ENCODE results near the gene PTH2R. TPM values are rescaled to one million over a fixed set of nuclear protein-coding genes. Genes with fewer than 3 reads are reported as not detected.
"Not testable (repeated sequence)": the region's sequence is repeated elsewhere in the genome, so short reads cannot be mapped to it uniquely, and the experiment has no call there.

The PTH2R gene
- total RNA-seq, 3 donors from 2014 or later: 0.09 TPM; not detected in 2

DNA sequence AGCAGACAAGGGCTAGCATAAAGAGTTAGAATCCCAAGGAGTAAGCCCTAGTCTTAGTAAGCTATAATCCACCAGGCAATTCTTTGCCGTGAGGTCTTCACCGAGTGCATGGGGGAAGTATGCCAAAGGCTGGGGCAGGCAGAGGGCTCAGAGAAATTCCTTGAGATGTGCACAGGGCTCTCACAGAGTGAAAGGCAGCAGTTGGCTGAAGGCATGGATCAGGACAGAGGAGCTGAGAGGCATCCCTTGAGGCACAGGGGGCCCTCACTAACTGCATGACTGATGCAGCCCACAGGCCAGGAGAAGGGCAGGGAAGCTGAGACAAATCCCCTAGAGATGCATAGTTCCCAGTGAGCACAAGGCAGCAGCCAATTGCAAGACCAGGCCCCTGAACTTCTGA, 34.1 kb downstream of the PTH2R start:
- no peak for DNase-seq
- intact Hi-C loops (cut with DNase I, micrococcal nuclease): no loop called here
- H3K36me3 ChIP-seq (ENCODE audit: low read depth): no peaks in the 10 kb centered on the region
- no peak overlapping the region for H3K4me3 ChIP-seq
- no peaks in the 10 kb centered on the region for H3K9me3 ChIP-seq
- no peaks in the 10 kb centered on the region for H3K4me1 ChIP-seq (ENCODE audit: low read depth)
- TF ChIP-seq, protein P1, sequence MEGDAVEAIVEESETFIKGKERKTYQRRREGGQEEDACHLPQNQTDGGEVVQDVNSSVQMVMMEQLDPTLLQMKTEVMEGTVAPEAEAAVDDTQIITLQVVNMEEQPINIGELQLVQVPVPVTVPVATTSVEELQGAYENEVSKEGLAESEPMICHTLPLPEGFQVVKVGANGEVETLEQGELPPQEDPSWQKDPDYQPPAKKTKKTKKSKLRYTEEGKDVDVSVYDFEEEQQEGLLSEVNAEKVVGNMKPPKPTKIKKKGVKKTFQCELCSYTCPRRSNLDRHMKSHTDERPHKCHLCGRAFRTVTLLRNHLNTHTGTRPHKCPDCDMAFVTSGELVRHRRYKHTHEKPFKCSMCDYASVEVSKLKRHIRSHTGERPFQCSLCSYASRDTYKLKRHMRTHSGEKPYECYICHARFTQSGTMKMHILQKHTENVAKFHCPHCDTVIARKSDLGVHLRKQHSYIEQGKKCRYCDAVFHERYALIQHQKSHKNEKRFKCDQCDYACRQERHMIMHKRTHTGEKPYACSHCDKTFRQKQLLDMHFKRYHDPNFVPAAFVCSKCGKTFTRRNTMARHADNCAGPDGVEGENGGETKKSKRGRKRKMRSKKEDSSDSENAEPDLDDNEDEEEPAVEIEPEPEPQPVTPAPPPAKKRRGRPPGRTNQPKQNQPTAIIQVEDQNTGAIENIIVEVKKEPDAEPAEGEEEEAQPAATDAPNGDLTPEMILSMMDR (IDR thresholded peaks at IDR 0.05): no peak
- no peak for ATAC-seq

DNA sequence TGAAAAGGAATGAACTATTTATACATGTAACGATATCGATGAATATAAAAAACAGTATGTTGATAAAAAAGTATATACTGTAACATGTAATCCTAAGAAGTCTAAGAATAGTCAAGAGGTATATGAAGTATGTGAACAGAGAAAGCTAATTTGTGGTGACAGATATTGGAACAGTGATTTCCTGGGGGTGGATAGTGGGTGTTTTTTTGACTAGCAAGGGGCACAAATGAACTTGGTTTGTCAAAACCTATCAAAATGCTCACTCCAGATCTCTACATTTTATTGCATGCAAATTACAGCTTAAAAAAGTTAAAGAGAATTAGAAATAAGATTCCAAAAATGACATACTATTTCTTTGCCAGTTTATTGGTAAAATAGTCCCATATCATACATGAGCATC, 35.4 kb downstream of the PTH2R start:
- Histone ChIP-seq H3K4me3 (no peak overlapping the region), H3K4me1 (ENCODE audit: low read depth) (no peaks in the 10 kb centered on the region), H3K9me3 (no peaks in the 10 kb centered on the region), H3K36me3 (ENCODE audit: low read depth) (no peaks in the 10 kb centered on the region)
- ATAC-seq (no peak), DNase-seq (no peak)
- TF ChIP-seq, protein P1 (IDR thresholded peaks at IDR 0.05): no peak
- intact Hi-C loops (cut with DNase I, micrococcal nuclease): no loop called here

DNA sequence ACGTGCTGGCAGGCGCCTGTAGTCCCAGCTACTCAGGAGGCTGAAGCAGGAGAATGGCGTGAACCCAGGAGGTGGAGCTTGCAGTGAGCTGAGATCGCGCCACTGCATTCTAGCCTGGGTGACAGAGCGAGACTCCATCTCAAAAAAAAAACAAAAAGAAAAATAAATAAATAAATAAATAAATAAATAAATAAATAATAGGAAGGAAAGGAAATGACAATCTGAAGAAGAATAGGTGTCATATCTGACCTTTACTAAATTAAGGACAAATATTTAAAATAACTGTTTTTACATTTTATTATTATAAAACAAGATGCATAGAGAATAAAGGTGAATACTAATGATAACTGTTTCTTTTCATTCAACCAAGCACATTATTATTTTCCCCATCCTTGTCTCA, 40.9 kb downstream of the PTH2R start:
- H3K4me3 ChIP-seq; H3K9me3 ChIP-seq; ATAC-seq; H3K36me3 ChIP-seq (ENCODE audit: low read depth); DNase-seq; H3K4me1 ChIP-seq (ENCODE audit: low read depth); intact Hi-C loops (cut with DNase I, micrococcal nuclease): not testable (repeated sequence)

DNA sequence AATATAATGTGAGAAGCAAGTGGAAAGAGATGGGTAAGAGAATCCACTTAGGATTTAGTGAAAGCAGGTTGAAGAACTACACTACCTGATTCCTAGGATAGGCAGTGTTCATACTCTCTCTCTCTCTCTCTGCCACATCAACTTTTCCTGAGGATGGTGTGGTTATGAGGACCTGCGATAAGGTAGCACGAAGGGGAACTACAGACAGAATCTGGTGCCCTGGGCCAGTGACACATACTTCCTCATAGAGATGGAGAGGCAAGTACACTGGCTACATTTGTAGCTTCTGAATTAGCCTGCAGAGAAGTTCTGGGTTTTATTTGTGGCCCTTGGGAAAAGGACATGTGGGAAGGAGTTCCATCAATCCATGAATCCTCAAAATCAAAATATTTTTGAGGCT, 44.5 kb downstream of the PTH2R start:
- Histone ChIP-seq H3K36me3 (ENCODE audit: low read depth) (no peaks in the 10 kb centered on the region), H3K4me3 (no peak overlapping the region), H3K4me1 (ENCODE audit: low read depth) (no peaks in the 10 kb centered on the region), H3K9me3 (no peaks in the 10 kb centered on the region)
- TF ChIP-seq, protein P1 (IDR thresholded peaks at IDR 0.05): no peak
- DNase-seq (no peak), ATAC-seq (no peak)
- intact Hi-C loops (cut with DNase I, micrococcal nuclease): no loop called here

DNA sequence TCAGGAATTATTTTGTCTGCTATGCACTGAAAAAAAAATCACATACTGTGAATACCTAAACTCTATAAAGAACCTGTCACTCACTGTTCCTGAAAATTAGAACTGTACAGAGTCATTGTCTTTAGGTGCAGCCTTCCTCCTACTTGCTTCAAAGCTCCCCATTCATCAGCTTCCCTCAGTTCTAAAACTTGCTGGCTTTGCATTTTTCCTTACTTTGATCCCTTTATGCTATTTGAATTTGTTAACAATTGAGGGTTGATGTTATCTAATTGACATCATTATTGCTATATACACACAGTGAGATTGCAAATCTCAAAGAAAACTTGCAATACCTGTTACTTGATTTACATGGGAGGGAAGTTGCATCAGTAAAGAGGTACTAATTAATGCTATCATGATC, 48.3 kb downstream of the PTH2R start:
- intact Hi-C loops (cut with DNase I, micrococcal nuclease): no loop called here
- TF ChIP-seq, protein P1 (IDR thresholded peaks at IDR 0.05): no peak
- Histone ChIP-seq H3K9me3 (no peaks in the 10 kb centered on the region), H3K4me1 (ENCODE audit: low read depth) (no peaks in the 10 kb centered on the region), H3K36me3 (ENCODE audit: low read depth) (no peaks in the 10 kb centered on the region), H3K4me3 (no peak overlapping the region)
- ATAC-seq: no peak
- no peak for DNase-seq

DNA sequence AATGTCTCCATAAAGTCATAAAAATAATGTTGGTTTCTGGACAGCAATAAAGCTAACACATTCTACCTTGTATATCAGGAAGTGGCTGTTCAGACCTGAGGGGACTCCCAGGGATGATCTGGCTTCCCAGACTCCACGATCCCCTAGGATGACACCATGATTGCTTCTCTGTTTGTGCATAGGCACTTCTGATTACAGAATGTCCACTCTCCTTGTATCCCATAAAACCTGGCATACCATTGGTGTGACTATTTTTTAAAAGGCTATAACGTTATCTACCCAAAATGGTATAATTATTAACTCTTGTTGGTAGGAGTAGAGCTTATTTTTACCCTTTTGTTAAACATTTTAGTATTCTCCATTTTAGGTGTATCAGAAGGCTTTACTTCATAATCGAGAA, 57.1 kb downstream of the PTH2R start:
- no peaks in the 10 kb centered on the region for H3K4me1 ChIP-seq (ENCODE audit: low read depth)
- DNase-seq (no peak), ATAC-seq (no peak)
- H3K4me3 ChIP-seq: no peak overlapping the region
- intact Hi-C loops (cut with DNase I, micrococcal nuclease): no loop called here
- no peaks in the 10 kb centered on the region for H3K9me3 ChIP-seq
- no peaks in the 10 kb centered on the region for H3K36me3 ChIP-seq (ENCODE audit: low read depth)
- TF ChIP-seq, protein P1 (IDR thresholded peaks at IDR 0.05): no peak
